H4 (cell line): ENCODE results near the gene WFDC1. TPM values are rescaled to one million over a fixed set of nuclear protein-coding genes. Genes with fewer than 3 reads are reported as not detected.

Experiments
- DNase-seq: peaks from one replicate; pipeline ENCODE4 v3.0.0-alpha.2; 2015; ENCODE audit warnings: low spot score
- total RNA-seq: library from RNA; depleted of rRNA; stranded (reverse); fragments of >200 nt; shearing (Covaris generic); gene quantifications from 2 replicates; pipeline ENCODE4 v1.2.3, GENCODE V29; 2014; rRNA removed

Gene WFDC1, protein sequence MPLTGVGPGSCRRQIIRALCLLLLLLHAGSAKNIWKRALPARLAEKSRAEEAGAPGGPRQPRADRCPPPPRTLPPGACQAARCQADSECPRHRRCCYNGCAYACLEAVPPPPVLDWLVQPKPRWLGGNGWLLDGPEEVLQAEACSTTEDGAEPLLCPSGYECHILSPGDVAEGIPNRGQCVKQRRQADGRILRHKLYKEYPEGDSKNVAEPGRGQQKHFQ
- total RNA-seq = not detected in 2 replicates

DNA sequence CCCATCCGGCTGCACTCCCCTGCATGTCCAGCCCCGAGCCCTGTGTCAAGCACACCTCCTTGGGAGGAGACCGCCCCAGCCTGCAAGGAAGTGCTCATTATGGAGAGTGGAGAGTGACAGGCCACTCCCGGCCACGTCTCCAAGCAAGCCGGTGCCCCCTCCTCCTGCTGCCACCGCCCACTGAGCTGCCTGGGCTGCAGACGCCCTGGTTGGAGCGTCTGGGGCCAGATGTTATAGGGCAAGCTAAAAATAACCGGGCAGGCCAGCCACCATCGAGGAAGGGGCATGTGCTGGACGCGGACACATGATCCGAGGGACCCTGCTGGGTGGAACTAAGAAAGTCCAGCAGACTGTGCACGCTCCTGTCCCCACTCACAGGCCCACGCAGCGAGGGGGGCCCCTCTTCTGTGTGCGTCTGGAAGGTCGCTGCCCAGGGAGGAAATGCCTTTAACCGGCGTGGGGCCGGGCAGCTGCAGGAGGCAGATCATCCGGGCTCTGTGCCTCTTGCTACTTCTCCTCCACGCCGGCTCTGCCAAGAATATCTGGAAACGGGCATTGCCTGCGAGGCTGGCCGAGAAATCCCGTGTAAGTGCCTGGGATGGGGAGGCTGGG, at the start of gene WFDC1:
Gene WFDC1 (plus strand): TSS at position 348 of the 612 bp plus-strand sequence. CDS start 94 bp downstream, at position 442.
- DNase-seq = no peak

DNA sequence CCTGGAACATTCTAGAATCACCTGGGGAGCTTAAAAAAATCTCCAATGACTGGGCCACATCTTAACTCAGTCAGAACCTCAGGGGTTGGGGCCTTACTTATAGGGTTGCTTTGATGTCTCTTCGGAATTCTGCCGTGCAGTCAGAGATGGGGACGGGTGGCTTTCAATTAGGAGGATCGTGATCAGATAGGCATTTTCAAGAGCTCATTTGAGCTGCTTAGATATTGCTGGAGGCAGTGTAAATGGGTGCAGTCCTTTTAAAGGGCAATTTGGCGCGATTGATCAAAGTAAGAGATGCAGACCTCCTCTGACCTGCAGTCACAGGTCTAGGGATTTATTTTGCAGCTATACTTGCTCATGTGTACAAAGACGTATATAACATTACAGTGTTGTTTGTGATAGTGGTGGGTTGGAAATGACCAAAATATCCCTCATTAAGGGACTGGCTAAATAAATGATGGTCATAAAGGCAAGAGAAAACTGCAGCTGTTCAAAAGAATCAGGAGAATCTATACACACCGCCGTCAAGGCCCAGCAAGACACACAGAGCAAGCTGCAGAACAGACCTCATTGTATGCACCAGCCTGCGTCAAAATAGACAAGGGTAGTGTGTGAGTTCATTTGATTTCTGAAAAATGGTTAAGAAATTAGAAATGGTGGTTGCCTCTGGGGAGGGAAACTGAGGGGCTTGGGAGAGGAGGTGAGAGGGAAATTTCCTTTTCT, 48.6 kb upstream of the WFDC1 start:
- no peak for DNase-seq

DNA sequence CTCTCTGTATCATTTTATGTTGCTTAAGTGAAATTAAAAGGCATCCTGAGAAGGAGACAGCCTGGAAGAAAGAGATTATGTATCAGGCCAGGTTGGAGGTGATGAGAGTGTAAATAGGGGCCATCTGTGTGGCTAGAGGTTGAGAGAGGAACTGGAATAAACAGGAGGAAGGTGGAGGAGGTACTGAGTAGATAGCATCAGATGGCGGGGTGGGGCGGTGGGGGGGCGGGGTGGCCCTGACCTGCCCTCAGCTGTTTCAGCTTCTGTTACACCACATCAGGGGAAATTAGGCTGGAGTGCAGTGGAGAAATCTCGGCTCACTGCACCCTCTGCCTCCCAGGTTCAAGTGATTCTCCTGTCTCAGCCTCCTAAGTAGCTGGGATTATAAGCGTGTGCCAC, 48.0 kb upstream of the WFDC1 start:
- no peak for DNase-seq

DNA sequence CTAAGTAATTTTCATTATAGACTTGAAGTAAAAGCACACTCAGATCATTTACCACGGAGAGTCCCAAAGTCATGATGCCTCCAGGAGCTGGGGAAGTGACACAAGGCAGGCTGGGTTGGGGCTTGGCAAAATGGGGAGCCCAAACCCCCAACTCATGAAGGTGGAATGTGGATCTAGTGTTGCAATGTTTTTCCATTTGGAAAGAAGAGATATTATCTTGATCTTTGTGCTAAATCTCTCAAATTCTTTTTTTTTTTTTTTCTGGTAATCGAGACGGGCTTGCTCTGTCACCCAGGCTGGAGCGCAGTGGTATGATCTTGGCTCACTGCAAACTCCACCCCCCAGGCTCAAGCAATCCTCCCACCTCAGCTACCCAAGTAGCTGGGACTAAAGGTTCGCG, 47.3 kb upstream of the WFDC1 start:
- no peak for DNase-seq

DNA sequence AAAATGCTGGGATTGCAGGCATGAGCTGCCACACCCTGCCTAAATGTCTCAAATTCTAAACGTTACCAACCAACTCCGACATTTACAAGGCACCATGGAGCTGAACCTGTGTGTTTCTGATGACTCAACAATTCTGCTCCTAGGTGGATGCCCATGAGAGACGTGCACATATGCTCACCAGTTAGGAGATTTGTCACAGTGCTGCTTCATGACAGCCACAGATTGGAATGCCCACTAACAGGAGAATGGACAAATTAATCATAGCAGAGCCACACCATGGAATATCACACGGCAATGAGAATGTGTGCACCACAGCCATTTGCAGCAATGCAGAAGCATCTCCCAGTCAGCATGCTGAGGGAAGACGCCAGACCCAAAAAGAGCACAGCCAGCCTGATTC, 46.8 kb upstream of the WFDC1 start:
- no peak for DNase-seq

DNA sequence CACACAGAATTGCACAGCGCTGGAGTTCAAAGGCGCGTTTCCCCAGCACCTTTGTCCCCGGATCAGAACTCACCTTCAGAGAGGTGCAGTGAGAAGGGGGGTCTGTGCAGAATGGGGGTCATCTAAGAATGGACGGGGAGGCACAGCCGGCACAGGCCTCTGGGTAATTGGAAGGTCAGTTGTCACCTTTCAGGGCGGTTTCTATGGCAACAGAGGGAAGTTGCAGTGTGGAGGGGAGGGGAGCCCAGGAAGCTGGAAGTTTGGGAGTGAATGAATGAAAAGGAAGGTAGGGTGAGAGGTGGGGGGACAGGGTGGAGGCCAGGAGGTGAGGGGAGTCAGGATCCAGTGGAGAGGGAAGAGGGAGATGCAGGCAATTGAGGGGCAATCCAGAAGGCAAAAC, 42.5 kb upstream of the WFDC1 start:
- no peak for DNase-seq

DNA sequence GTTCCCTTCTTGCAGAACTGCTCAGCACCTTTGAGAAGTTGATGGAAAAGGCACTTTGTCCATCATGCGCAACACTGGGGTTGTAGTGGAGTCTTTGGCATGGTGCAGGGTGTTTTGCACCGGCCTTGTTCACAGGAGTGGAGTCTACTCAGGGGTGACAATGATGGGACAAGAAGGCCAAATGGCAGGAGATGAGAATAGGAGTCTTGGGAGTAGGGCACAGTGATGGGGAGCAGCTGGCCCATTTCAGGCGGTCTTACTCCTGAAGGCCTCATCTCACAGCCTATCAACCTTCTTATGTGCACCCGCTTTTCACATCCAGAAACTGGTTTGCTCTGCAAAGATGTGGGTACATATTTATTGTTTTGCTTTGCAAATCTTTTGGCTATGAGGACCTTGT, 41.5 kb upstream of the WFDC1 start:
- no peak for DNase-seq

DNA sequence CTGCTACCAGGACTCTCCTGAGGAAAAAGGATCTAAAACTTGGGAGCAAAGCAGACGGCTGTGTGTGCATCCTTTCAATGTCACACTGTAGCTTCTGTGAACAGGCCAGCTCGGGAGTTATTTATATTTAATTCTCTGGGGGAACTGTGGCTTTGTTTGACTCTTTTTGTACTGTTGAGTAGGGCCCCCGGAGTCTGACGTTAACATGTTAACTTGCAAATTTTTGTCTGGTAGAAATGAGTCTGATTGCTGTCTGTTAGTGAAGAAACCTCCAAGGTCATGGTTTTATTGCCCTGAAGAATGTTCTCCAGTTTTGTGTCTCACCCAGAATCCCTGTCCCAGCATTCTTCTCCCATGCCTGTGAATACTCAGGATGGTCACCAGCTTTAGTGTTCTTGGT, 40.6 kb upstream of the WFDC1 start:
- no peak for DNase-seq

DNA sequence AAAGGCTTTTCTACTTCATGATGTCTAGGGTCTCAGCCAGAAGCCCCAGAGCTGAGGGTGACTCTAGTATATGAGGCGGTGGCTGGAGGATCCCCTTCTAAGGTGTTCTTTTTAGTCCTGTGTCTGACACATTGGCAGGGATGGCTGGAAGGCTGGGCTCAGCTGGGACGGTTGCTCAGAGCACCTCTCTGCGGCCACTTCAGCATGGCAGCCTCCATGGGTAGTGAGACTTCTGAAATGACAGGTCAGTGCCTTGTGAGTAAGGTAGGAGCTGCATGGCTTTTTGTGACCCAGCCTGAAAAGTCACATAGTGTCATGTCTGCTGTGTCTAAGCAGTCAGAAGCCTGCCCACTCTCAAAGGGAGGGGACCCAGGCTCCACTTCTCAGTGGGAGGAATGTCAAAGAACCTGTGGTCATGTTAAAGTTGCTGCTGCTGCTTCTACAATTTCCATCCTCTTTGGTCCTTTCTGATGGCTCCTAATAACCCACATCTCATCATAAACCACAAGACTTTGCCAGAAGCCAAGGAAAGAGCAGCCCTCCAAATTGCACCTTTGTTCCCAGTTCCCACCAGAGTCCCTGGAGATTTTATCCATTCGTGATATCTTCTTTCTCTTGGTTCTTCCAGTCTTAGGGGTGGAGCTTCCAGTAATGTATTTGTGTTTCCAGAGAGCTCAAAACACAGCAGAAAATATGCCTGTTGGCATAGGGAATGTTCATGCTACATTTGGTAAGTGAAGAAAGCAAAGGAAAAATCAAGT, 39.4 kb upstream of the WFDC1 start:
- no peak for DNase-seq

DNA sequence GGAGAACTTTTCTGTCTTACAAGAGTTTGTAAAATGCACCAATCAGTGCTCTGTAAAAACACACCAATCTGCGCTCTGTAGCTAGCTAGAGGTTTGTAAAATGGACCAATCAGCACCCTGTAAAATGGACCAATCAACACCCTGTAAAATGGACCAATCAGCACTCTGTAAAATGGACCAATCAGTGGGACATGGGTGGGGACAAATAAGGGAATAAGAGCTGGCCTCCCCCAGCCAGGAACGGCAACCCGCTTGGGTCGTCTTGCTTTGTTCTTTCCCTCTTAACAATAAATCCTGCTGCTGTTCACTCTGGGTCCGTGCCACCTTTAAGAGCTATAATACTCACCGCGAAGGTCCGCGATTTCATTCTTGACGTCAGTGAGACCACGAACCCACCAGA, 36.4 kb upstream of the WFDC1 start:
- no peak for DNase-seq

DNA sequence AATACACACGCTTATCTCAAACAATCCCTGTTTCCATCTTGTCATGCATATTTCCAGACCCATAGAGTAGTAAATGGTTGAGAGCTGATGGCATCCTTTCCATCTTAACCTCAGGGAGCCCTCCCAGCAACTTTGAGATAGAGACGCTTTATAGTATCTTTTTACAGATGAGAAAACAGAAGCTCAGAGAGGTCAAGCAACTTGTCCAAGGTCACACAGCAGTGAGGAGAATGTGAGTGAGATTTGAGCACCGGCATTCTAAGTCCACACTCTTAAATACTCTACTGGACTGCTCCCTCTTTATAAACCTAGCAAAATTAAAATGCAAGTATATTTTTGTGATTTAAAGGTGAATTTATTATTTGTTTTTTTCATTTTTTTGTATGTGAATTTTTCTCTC, 35.0 kb upstream of the WFDC1 start:
- DNase-seq = no peak

DNA sequence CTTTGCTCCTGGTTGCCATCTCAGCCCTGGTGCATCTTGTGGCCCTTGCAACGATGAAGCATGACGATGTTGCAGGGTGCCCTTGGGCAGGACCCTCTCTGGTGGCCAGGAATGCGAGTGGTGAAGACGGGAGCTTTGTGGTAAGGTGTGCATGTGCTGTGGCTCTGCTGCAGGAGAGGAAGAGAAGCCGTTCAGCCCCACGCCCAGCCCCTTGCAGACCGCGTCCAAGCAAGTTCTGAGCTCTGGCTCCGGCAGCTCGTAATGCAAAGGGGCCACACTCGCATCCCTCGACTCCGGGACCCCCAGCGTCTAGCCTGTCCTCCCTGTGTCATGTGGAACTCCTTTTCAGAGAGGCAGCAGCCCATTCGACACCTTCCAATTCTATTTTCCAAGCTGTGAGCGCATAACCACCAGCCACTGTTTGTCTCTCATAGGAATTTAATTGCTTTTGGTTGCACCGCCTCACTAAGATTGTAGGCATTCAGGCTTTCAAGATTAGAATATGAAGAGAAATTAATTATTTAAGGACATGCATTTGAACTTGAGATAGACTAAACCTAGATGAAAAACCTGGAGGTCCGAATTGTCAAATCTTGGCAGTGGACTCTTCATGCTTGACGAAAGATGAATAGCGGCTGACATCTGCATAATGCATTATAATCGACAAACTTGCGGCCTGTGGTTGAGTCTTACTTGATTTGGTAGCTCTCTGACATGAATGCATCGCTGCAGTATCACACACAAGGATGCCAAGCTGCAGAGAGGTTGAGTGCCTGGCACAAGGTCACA, 33.7 kb upstream of the WFDC1 start:
- no peak for DNase-seq

DNA sequence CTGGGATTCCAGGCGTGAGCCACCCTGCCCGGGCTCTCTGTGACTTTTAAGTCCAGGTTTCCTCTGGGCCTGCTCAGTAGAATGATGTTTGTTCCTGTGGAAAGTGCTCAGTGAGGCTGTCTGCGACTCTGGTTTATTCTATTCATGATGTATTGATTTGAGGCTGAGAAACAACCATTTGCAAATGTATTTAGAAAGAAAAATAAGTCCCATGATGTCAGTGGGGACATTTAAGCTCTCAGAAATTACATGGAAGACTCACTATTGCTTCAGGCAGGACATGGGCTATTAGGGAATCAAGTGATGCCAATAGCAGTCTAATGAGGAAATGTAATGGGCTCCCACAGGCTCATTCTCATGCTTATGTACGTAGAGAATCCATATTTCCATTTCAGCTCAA, 32.6 kb upstream of the WFDC1 start:
- no peak for DNase-seq

DNA sequence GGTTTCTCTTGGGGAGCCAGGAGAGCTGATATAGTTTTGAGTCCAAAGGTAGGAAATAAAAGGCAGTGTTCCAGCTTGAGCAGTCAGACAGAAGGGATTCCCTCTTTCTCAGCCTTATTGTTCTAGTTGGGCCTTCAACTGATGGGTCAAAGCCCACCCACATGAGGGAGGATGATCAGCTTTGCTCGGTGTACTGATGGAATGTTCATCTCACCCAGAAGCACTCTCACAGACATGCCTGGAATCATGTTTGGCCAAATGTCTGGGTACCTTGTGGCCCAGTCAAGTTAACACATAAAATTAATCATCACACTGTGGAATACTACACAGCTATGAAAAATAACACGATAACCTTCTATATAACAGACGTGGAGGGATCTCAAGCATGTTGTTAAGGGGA, 31.7 kb upstream of the WFDC1 start:
- DNase-seq = no peak

DNA sequence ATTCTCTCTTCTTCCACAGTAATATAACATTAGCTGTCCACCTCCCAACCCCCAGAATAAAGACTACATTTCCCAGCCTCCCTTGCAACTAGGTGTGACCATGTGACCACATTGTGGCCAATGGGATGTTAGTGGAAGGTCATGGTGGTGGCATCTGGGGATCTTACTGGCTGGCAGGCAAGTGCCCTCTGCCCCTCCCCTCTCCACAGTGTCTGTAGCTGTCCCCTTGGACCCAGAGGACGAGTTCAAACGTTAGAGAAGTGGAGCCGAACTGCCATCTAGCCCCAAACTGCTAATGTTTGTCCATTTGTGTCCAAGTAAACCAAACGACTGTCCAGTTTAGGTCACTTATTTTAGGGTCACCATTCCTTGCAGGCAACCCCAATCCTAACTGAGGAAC, 28.2 kb upstream of the WFDC1 start:
- DNase-seq = peak; percentile 82

DNA sequence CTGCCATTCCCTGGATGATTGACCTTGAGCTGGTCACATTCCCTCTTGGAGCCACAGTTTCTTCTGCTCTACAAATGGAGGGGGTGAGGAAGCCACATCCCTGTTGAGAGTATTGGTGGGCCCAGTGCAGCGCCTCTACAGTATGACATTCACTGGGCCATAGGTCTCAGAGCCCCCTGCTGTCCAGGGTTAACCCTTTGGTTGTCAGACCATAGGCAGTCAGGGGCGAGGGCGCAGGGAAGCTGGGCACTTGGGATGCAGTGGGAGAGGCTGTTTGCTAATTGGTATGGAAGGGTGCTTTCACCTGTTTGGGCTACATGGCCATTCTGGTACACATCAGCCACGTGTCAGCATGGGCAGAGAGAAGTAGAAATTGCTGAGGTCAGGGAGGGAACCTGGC, 27.3 kb upstream of the WFDC1 start:
- DNase-seq = no peak

DNA sequence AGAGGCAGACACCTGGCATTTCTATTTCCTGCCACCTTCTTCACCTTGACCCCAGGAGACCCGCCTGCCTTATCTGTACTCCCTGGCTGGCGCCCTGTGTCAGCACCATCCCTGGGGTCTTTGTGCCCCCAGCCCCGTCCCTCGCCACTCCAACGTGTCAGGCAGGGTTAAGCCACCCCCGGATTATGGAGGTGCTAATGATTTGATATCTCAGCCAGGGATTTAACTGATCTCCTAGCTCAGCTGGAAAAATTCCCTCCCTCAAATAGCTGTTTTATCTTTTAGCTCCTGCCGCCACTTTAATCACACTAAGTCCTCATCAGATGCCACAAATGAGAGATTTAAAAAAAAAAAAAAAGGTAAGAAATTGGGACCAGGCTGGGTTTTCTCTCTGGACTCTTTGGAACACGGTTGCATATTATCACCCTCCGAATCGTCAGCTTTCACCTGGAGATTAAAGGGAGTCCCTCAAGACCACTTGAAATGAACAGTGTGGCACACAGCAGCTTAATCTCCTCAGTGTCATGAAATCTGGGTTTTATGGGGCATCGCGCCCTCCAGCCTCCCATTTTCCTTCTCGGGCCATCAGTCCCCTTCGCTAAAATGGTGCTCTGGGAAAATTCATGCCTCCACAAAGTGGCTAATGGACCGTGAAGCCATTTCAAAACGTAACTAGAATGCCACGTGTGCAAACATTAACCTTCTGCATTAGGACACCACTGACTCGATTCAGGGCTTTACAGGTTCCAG, 26.2 kb upstream of the WFDC1 start:
- DNase-seq = no peak

DNA sequence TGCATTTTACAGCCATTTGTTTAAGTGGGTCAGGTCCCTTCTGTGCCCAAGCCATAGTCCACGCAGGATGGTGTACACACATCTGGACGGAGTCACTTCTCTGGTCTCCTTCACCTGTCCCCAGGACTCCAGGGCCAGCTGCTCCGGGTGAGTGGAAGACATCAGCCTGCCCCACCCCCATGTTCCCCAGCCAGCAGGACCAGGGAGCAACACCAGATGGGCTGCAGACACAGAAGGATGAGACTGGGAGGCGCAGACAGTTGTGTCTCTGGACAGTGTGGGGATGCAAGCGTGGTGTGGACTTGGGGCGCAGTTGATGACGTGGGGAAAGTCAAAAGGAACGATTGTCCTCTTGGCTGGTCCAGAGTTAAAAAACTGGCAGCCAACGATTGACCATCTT, 24.6 kb upstream of the WFDC1 start:
- no peak for DNase-seq

DNA sequence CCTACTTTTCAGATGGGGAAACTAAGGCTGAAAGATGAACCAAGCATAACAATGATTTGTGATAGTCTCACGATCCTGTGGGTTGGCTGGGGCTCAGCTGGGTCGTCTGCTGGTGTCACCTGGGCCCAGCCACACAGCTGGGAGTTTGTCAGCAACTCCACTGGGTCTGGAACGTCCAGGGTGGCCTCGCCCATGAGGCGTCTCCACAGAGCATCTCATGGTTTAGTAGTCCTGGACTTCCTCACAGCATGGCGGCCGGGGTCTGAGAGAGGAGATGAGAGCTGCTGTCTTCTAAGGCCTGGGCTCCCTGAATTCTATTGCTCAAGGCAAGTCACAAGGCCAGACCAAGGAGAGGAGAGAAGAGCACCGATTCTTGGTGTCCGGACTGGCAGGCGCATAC, 24.1 kb upstream of the WFDC1 start:
- DNase-seq = no peak

DNA sequence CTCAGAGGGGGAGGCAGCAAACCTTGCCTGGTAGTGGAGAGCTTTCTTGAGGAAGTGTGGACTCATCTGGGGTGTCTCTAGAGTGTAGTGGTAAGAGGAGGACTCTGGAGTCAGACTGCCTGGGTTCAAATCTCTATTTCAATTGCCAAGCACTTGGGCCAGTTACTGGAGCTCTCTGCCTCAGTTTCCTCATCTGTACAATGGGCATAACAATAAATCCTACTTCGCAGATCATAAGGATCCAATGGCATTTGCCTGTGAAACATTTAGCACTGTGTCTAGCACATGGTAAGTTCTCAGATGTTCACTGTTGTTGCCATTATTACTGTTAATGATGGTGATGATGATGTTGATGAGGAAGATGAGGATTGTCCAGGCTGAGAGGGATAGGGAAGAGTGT, 23.6 kb upstream of the WFDC1 start:
- no peak for DNase-seq

DNA sequence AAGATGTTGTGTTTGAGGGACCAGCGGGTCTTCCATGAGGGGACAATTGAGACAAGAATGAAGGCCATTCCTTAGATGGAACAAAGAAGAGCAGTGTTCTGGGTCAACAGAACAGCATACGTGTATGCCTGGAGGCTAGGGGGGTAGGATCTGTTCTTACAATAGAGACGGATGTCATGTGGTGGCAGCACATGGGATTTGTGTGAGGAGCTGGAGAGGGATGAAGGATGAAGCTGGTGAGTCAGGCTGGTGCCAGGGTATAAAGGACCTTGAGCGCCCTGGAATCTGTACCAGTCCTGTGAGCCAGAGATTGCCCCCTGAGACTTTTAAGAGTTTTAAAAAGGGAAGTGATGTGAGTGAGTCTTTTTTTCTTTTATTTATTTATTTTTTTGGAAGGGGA, 22.8 kb upstream of the WFDC1 start:
- no peak for DNase-seq
